H9 (cell line): ENCODE results near the gene CDK16. TPM values are rescaled to one million over a fixed set of nuclear protein-coding genes. Genes with fewer than 3 reads are reported as not detected.

Experiments used
- DNase-seq: peaks from one replicate; pipeline ENCODE4 v3.0.0-alpha.2; 2017
- H2AFZ ChIP-seq: one replicate; pipeline ENCODE4 v1.6.1; 2013; ENCODE audit warnings: mild to moderate bottlenecking, low read length, control low read depth, moderate library complexity
- H2AK5ac ChIP-seq: 2 replicates; pipeline ENCODE4 v1.6.1; 2013; ENCODE audit warnings: low read length, control low read depth, mixed read lengths; ENCODE audit not compliant: insufficient read length
- H2BK120ac ChIP-seq: one replicate; pipeline ENCODE4 v1.6.1; 2013; ENCODE audit warnings: low read depth, mild to moderate bottlenecking, low read length, control low read depth, inconsistent platforms; ENCODE audit not compliant: poor library complexity, severe bottlenecking
- H2BK12ac ChIP-seq: 2 replicates; pipeline ENCODE4 v1.6.1; 2013; ENCODE audit warnings: low read length, control low read depth, mixed read lengths, low read depth; ENCODE audit not compliant: insufficient read length
- H2BK15ac ChIP-seq: 2 replicates; pipeline ENCODE4 v1.6.1; 2013; ENCODE audit warnings: low read depth, low read length, control low read depth
- H2BK20ac ChIP-seq: one replicate; pipeline ENCODE4 v1.6.1; 2013; ENCODE audit warnings: low read depth, mild to moderate bottlenecking, low read length, control low read depth, inconsistent platforms; ENCODE audit not compliant: poor library complexity, severe bottlenecking
- H2BK5ac ChIP-seq: 2 replicates; pipeline ENCODE4 v1.6.1; 2013; ENCODE audit warnings: low read length, control low read depth, mixed read lengths; ENCODE audit not compliant: insufficient read length
- H3K14ac ChIP-seq: 2 replicates; pipeline ENCODE4 v1.6.1; 2013; ENCODE audit warnings: low read length, control low read depth; ENCODE audit not compliant: insufficient read depth
- H3K18ac ChIP-seq: 2 replicates; pipeline ENCODE4 v1.6.1; 2013; ENCODE audit warnings: low read depth, mild to moderate bottlenecking, mixed read lengths, low read length, control low read depth; ENCODE audit not compliant: insufficient read length
- H3K23ac ChIP-seq: 2 replicates; pipeline ENCODE4 v1.6.1; 2013; ENCODE audit warnings: low read length, control low read depth, mixed read lengths, low read depth; ENCODE audit not compliant: insufficient read length
- H3K23me2 ChIP-seq: 2 replicates; pipeline ENCODE4 v1.6.1; 2013; ENCODE audit warnings: low read depth, mild to moderate bottlenecking, mixed read lengths, low read length, control low read depth; ENCODE audit not compliant: insufficient read length, poor library complexity, severe bottlenecking
- H3K27ac ChIP-seq: 2 replicates; pipeline ENCODE4 v1.5.1; 2013; ENCODE audit warnings: low read length, control low read depth, mixed read lengths, low read depth; ENCODE audit not compliant: insufficient read length
- H3K27me3 ChIP-seq: 2 replicates; pipeline ENCODE4 v1.6.1; 2013; ENCODE audit warnings: low read length, control low read depth, inconsistent platforms; ENCODE audit not compliant: insufficient read depth
- H3K4ac ChIP-seq: 2 replicates; pipeline ENCODE4 v1.6.1; 2013; ENCODE audit warnings: low read depth, mild to moderate bottlenecking, control low read depth, inconsistent platforms, low read length, moderate library complexity
- H3K4me1 ChIP-seq: 2 replicates; pipeline ENCODE4 v1.6.1; 2013; ENCODE audit warnings: low read length, control low read depth, inconsistent platforms; ENCODE audit not compliant: insufficient read depth
- H3K4me2 ChIP-seq: 2 replicates; pipeline ENCODE4 v1.6.1; 2013; ENCODE audit warnings: low read length, control low read depth, mixed read lengths; ENCODE audit not compliant: insufficient read length, insufficient read depth
- H3K56ac ChIP-seq: 2 replicates; pipeline ENCODE4 v1.6.1; 2013; ENCODE audit warnings: low read depth, mild to moderate bottlenecking, mixed read lengths, low read length, control low read depth; ENCODE audit not compliant: insufficient read length
- H3K79me1 ChIP-seq: 2 replicates; pipeline ENCODE4 v1.6.1; 2013; ENCODE audit warnings: low read depth, mild to moderate bottlenecking, moderate library complexity, low read length, control low read depth, inconsistent platforms; ENCODE audit not compliant: insufficient read depth, poor library complexity, severe bottlenecking
- H3K79me2 ChIP-seq: 2 replicates; pipeline ENCODE4 v1.6.1; 2013; ENCODE audit warnings: low read length, control low read depth, inconsistent platforms; ENCODE audit not compliant: insufficient read depth
- H3K9ac ChIP-seq: 2 replicates; pipeline ENCODE4 v1.6.1; 2013; ENCODE audit warnings: low read length, control low read depth, mixed read lengths; ENCODE audit not compliant: insufficient read length; ENCODE audit errors: extremely low read depth
- H3K9me3 ChIP-seq: one replicate; pipeline ENCODE4 v1.6.1; 2013; ENCODE audit warnings: low read depth, low read length, inconsistent platforms; ENCODE audit not compliant: control insufficient read depth
- H3T11ph ChIP-seq: one replicate; pipeline ENCODE4 v1.6.1; 2013; ENCODE audit warnings: mild to moderate bottlenecking, low read length, control low read depth, inconsistent platforms
- H4K20me1 ChIP-seq: one replicate; pipeline ENCODE4 v1.6.1; 2013; ENCODE audit not compliant: control insufficient read depth, insufficient read length, insufficient read depth
- H4K5ac ChIP-seq: 2 replicates; pipeline ENCODE4 v1.6.1; 2013; ENCODE audit warnings: low read depth, mild to moderate bottlenecking, mixed read lengths, low read length, control low read depth; ENCODE audit not compliant: insufficient read length
- H4K8ac ChIP-seq: replicated peaks from 2 replicates; pipeline ENCODE4 v1.6.1; 2013; ENCODE audit warnings: low read length, control low read depth, mixed read lengths, low read depth; ENCODE audit not compliant: insufficient read length
- H4K91ac ChIP-seq: 2 replicates; pipeline ENCODE4 v1.6.1; 2013; ENCODE audit warnings: low read depth, mild to moderate bottlenecking, moderate library complexity, mixed read lengths, low read length, control low read depth; ENCODE audit not compliant: insufficient read length
- H3K27ac Mint-ChIP-seq, 3 experiments: 2 replicates in 2 of 3; 3 replicates in 1 of 3; pipeline ENCODE4 v1.8.0; 2020 to 2021; ENCODE audit warnings: mixed read lengths in 3 of 3, mild to moderate bottlenecking in 1 of 3, moderate library complexity in 1 of 3
- H3K27me3 Mint-ChIP-seq: 2 replicates; pipeline ENCODE4 v1.8.0; 2021; ENCODE audit warnings: low read depth, mild to moderate bottlenecking, moderate library complexity, mixed read lengths
- H3K36me3 Mint-ChIP-seq, 3 experiments: 2 replicates in 2 of 3; 3 replicates in 1 of 3; pipeline ENCODE4 v1.8.0; 2020 to 2021; ENCODE audit warnings: low read depth in 3 of 3, mixed read lengths in 3 of 3; ENCODE audit not compliant: insufficient read depth in 1 of 3
- H3K4me1 Mint-ChIP-seq, 2 experiments: 2 replicates each; pipeline ENCODE4 v1.8.0; 2020; ENCODE audit warnings: mixed read lengths in 2 of 2
- H3K4me3 Mint-ChIP-seq, 2 experiments: 2 replicates in 1 of 2; 3 replicates in 1 of 2; pipeline ENCODE4 v1.8.0; 2020 to 2021; ENCODE audit warnings: mild to moderate bottlenecking in 2 of 2, mixed read lengths in 2 of 2, moderate library complexity in 1 of 2
- H3K9me3 Mint-ChIP-seq, 2 experiments: 2 replicates in 1 of 2; 3 replicates in 1 of 2; pipeline ENCODE4 v1.8.0; 2020; ENCODE audit warnings: mild to moderate bottlenecking in 2 of 2, mixed read lengths in 2 of 2, moderate library complexity in 1 of 2
- WGBS: extraction: QIAGEN DNeasy Blood & Tissue Kit; methylation state at CpG from one replicate; pipeline ENCODE4 v1.1.7; 2013; ENCODE audit warnings: missing lambda C conversion rate, low lambda C conversion rate, mixed read lengths; ENCODE audit not compliant: insufficient read length; ENCODE audit errors: extremely low coverage; 5-methylcytosine and 5-hydroxymethylcytosine counted together
- total RNA-seq: library from RNA; stranded (reverse); gene quantifications from 2 replicates; pipeline ENCODE4 v1.2.1, GENCODE V29; 2021
- TF ChIP-seq, protein P1 (sequence below): fragments of 200-600 bp; sonication (generic); conservative IDR thresholded peaks from 3 replicates; pipeline ENCODE4 v1.8.0; 2021; ENCODE audit warnings: antibody characterized with exemption, mild to moderate bottlenecking

Gene CDK16
- total RNA-seq, 1 experiment from 2014 or later, result 226 TPM

DNA sequence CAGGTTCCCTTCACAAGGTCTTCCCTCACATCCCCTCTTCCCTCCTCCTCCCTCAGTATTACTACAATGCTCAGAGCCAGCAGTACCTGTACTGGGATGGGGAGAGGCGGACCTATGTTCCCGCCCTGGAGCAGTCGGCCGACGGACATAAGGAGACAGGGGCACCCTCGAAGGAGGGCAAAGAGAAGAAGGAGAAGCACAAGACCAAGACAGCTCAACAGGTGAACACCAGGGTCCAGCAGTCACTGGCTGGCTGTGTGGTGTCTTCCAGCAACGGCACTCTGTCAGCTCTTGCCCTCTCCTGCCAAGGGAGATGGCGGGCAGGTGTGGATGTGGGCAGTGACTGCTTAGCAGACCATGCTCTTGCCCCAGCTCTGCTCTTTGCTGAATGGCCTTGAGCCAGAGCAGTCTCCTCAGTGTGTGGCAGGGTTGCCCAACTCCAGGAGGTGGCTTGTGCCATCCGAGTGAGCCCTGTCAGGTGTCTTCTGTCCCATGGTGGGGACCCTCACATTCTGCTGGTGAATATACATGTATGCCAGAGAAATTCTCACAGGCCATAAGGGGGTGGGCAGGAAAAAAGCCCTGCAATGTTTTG, 36.3 kb upstream of the CDK16 start:
- Histone ChIP-seq H4K8ac (no peak overlapping the region), H3K27me3 (no peaks in the 10 kb centered on the region), H2BK20ac (no peak overlapping the region), H3K4me1 (no peaks in the 10 kb centered on the region), H2BK5ac (no peak overlapping the region), H3K9ac (no peak overlapping the region), H3K27ac (no peak overlapping the region), H2AK5ac (no peak overlapping the region), H2BK12ac (no peak overlapping the region), H3K4ac (no peak overlapping the region), H3K9me3 (no peaks in the 10 kb centered on the region), H2BK120ac (no peak overlapping the region), H3K23me2 (no peaks in the 10 kb centered on the region), H2AFZ (no peak overlapping the region), H3K79me1 (no peaks in the 10 kb centered on the region), H4K20me1 (no peaks in the 10 kb centered on the region), H3K4me2 (no peak overlapping the region), H3K79me2 (no peaks in the 10 kb centered on the region), H4K91ac (no peak overlapping the region), H2BK15ac (no peak overlapping the region), H3K56ac (no peak overlapping the region), H3K14ac (no peak overlapping the region), H4K5ac (no peak overlapping the region), H3T11ph (no peak overlapping the region), H3K23ac (no peak overlapping the region), H3K18ac (no peak overlapping the region)
- Mint-ChIP-seq H3K27me3 (no peaks in the 10 kb centered on the region; the same call in 1 of the 2 replicates), H3K4me3 (no peak overlapping the region), H3K27ac (no peak overlapping the region), H3K9me3 (peaks cover 61 to 77% of the 10 kb centered on the region in 2 experiments), H3K36me3 (peaks cover 48 to 83% (median 68%) of the 10 kb centered on the region in 3 experiments), H3K4me1 (0 out of 4 replicates have a peak, but pooled peaks cover 0 to under 1% of the 10 kb centered on the region in 2 experiments)
- TF ChIP-seq, protein P1, sequence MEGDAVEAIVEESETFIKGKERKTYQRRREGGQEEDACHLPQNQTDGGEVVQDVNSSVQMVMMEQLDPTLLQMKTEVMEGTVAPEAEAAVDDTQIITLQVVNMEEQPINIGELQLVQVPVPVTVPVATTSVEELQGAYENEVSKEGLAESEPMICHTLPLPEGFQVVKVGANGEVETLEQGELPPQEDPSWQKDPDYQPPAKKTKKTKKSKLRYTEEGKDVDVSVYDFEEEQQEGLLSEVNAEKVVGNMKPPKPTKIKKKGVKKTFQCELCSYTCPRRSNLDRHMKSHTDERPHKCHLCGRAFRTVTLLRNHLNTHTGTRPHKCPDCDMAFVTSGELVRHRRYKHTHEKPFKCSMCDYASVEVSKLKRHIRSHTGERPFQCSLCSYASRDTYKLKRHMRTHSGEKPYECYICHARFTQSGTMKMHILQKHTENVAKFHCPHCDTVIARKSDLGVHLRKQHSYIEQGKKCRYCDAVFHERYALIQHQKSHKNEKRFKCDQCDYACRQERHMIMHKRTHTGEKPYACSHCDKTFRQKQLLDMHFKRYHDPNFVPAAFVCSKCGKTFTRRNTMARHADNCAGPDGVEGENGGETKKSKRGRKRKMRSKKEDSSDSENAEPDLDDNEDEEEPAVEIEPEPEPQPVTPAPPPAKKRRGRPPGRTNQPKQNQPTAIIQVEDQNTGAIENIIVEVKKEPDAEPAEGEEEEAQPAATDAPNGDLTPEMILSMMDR, result no peak
- DNase-seq, result no peak
- no CpG with 5 or more reads among the region's 9 CpGs for WGBS
